ENCODE data around the gene MYL6.
A peak's percentile ranks its signal among the peaks of the same experiment; 100 is the strongest.

GRCh38 chr12:56157201-56158028 is 744 bp upstream of the MYL6 start:
- TF ChIP-seq EP300 (IDR thresholded peaks at IDR 0.05; ENCODE audit: borderline replicate concordance) (peak; percentile 31; the same call in 1 of the 2 replicates), TAF1 (IDR thresholded peaks at IDR 0.05; ENCODE audit: low read depth) (peak; percentile 87), RAD21 (IDR thresholded peaks at IDR 0.05; ENCODE audit: low read depth) (peak; percentile 44)

All from Ishikawa (cell line).